NCI-H187 (cell line): ENCODE measurements around the gene ASPG.

Experiments used
- DNase-seq, 2 experiments: peaks; one replicate each; lab custom pipeline; 2025; lab: John Stamatoyannopoulos, UW

Gene ASPG

DNA sequence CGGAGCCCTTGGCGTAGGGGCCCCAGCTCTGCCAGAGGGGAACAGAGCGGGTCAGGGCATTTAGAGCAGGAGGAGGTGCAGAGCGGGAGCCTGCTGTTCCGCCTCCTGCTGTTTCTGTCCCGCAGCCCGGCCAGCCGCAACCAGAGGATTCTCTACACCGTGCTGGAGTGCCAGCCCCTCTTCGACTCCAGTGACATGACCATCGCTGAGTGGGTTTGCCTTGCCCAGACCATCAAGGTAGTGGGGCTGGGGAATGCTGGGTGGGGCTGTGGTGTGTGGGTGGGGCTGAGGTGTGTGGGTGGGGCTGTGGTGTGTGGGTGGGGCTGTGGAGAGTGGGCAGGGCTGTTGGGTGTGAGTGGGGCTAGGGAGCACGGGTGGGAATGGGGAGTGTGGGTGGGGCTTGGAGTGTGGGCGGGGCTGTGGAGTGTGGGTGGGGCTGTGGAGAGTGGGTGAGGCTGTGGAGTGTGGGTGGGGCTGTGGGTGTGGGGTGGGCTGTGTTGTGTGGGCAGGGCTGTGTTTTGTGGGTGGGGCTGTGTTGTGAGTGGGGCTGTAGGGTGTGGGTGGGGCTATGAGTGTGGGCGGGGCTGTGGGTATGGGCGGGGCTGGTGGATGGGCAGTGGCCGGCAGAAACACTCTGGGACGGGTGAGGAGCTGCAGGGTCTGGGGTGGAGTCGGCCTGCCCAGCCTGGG, 8.0 kb downstream of the ASPG start:
- no peak for DNase-seq

DNA sequence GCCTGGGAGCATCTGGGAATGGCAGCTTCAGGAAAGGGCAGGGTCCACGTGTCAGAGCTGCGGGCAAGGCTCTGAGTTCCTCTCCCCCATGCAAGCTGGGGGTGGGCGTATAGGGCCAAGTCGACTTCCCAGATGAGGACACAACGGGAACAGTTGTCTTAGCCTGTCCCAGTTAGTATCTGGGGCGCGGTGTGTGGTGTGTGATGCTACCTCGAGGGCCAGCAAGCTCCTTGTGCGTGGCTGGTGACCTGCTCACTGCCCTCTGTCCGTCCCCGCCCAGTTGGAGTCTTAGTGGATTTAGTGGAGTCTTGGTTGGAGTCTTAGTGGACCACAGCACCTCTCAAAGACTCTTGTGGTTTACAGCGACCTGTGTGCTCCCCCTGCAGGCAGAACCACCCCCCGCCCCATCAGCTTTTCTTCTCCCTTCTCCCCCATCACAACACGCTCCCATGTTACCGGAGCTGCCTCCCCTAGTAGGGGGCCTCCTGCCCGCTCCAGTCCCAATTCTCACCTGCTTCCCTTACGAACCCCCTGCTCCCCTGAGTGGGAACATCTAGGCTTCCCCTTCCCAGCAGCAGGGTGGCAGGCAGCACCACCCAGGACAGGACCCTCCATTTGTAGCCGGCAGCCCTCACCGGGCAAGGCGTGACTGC, 8.7 kb downstream of the ASPG start:
- no peak for DNase-seq

DNA sequence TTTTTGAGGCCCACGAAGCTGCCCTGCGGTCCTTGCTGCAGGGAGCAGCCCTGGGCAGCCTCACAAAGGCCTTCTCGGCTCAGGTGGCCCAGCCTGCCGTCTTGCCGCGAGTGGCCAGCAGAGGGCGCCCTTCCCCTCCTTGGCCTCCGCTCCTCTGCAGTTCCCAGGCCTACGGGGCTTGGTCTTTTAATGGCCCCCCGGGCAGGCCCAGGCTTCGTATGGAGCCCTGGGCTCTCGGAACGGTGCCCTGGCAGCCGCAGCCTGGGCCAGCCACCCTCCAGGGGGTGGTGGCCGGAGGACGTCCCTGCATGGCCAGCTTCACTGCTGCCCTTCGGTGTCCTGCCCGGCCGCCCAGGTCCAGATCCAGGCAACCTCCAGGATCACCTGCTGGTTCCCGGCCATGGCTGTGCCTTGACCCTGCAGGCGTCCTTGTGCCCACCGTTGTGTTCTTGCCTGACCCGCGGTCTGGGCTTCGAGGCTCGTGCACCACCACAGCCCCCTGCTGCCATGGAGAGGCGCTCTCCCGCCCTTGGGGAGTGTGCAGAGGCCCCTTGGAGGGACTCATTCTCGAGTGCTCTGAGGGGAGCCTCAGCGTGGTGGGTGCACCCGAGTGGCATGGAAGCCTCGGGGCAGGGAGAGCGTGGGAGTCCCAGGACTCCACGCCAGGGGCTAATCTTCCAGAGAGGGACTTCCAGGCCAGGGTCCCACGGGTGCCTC, 9.4 kb downstream of the ASPG start:
- peak; percentile 26 to 27 for DNase-seq

DNA sequence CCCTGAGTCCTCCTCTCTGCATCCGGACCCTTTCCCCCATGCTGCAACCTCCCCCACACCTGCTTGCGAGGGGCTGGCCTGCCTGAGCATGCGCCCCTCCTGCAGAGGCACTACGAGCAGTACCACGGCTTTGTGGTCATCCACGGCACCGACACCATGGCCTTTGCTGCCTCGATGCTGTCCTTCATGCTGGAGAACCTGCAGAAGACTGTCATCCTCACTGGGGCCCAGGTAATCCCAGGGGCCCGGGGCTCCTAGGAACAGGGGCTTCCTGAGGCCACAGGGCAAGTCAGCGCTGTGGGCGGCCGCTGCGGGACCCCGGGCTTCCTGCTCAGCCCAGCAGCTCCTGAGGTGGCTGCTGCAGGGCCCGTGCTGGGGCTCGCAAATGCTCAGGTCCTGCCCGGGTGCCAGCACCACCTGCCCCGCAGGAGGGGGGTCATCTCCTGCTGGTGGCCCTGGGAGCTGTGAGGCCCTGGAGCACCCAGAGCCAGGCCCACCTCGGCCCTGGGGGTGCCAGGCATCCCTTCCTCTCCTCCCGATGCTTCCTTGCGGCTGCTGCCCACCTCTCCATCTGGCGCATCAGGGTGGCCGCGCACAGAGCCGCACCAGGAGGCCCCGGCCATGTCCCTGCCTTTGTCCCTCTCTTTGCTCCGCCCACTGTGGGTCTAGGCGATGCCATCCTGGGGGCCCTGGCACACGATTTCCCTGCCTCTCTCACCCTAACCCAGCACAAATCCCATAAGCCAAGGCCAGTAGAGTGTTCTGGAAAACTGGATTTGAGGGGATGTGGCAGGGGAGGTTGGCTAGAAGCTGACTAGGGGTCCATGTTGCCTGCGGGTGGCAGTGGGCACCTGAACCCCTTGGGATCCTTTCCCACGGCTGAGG, 10.2 kb downstream of the ASPG start:
- DNase-seq = no peak

DNA sequence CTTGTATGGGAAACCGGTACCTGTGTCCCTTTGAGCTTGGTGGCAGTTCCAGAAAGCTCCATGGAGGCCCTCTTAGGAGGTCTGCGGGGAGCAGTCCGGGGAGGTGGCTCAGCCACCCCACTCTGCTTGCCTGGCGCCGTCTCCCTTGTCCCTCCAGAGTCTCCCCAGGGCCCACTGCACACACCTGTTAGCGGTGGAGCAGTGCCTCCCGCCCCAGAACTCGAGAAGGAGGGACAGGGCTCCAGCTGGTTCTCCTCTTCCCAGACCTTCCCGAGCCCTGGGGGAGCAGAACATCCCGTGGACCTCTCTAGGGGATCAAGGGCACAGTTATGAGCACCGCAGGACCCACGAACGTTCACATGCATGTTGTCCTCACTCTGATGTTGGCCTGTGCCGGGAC, 10.8 kb downstream of the ASPG start:
- DNase-seq = no peak

DNA sequence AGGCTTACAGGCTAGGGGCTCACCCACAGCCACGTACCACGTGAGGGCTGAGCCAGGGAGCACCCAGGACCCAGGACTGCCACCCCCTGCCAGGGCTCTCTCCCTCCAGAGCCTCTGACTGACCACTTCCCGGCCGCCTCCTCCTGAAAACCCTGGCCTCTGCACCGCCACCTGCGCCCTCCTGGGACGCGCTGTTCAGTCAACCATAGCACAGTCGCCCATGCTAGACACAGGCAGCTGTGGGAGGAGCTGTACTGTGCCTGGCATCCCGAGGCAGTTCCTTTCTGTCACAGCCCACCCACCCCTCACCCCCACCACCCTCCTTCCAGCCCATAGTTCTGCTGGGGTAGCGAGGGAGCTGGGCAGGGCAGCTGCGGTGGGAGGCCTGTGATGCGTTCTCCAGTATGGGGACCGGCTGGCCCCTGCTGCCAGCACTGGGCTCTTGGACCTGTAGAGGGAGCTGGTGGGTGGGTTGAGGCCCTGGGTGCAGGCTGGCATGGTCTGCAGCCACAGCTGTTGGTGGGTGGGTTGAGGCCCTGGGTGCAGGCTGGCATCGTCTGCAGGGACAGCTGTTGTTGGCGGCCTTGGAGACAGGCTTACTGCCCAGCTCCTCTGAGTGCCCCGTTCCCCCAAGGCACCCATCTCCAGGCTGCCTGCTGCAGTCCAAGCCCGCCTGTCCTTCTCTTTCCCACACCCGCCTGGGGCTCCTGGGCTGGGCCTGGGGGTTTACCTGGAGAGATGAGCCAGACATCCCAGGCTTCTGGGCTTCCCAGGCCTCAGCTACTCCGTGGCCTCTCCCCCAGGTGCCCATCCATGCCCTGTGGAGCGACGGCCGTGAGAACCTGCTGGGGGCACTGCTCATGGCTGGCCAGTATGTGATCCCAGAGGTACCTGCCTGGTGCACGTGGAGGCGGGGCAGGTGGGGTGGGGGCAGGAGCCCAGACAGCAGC, 11.5 kb downstream of the ASPG start:
- DNase-seq = no peak

DNA sequence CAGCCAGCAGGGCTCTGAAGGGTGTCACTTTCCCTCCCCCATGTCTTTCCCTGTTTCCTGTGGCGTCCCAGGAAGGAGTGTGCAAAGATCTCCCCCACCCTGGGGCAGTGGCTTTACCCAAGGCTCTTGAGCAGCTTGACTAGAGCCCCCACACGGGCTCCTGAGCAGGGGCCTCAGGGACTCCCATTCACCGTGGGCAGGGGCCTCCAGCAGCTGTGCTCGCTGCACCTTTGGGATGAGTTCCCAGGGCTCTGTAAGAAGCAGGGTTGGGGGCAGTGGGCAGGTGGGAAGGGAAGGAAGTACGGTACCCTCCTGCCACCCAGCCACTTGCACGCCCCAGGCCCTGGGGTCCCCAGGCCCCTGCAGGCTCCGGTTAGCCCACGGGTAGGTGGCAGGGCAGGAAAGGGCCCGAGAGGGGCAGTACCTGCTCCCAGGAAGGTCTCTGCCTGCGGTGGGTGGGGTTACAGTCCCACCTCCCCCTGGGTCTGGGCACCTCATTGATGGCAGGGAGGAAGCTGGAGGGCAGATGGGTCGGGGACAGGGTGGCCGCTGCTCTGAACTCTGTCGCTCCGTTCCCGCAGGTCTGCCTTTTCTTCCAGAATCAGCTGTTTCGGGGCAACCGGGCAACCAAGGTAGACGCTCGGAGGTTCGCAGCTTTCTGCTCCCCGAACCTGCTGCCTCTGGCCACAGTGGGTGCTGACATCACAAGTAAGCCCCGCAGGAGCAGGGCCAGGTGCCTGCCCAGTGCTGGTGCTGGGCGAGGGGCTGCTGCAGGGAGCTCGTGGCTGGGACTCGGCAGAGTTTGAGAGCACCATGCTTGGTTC, 13.0 kb downstream of the ASPG start:
- DNase-seq = no peak

DNA sequence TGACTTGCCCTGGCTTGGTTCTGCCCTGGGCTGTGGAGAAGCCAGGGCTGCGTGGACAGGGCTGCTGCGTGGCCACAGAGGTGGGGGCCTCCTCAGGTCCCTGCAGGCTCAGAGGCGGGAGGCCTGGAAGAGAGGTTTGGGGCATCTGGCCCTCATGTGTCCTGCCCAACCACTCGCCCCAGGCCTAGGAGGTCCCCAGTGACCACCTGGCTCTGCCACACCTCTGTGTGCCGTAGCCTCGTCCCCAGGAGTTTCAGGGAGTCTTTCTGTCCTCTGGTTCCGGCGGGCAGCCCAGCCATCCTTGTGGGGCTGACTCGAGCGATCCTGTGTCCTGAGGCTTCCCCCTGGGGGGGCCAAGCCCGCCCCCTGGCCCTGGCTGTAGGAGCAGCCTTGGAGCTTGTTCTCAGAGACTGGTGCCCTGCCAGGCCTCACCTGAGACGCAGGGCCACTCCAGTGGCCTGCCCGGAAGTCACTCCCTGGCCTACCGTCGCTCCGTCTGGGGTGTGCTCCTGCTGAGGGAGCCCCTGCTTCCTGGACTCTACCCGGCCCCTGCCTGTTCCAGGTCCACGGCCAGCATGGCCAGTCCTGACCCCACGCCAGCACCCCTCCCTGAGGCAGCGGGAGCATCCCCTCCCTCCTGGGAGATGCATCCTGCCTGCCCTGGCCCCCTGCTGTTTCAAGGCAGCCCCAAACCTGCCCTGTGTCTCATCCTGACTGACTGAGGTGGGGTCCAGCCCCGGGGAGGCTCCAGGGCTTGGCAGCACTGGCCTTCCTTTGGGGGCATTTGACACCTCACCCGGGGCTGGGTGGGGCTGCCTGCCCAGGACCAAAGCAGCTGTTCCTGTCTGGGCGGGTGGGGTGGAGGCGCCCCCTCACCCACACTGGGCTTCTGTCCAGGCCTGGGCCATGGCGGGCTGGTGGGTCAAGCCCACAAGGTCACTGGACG, 13.9 kb downstream of the ASPG start:
- DNase-seq = no peak

DNA sequence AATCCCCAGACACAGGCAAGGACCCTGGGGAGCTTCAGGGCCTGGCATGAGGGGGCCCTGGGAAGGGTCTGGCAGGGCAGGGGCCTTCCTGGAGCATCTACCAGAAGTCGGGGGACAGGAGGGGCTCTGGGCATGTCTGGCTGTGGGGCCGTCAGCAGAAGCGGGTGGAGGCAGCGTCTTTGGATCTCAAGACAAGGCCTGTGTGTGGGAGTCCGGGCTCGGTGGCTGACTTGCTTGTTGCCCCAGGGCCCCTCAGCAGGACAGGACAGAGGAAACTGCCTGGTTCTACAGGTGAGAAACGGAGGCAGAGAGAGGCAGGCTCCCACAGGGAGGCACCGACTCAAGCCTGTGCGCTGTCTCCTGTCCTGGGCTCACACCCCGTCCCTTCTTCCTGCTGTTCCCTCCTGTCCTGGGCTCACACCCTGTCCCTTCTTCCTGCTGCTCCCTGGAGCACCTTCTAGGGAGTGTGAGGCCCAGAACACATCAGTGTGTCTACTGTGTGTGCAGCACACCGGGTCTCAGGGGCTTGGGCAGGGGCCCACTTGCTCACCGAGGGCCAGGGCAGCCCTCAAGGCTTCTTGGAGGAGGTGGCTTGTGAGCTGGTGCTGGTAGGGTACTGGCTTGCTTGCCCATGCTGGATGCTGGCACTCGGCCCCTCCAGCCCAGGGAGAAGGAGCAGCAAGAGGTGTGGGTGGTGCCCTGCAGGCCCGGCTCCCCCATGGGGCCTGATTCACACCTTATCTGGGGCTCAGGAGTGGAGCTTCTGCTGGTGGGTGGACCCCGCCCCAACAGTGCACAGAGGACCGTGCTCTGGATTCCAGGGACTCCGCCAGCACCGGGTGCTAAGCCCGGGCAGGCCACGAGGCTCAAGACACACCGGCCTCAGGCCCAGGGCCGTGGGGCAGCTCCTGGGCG, 14.9 kb downstream of the ASPG start:
- DNase-seq = no peak

DNA sequence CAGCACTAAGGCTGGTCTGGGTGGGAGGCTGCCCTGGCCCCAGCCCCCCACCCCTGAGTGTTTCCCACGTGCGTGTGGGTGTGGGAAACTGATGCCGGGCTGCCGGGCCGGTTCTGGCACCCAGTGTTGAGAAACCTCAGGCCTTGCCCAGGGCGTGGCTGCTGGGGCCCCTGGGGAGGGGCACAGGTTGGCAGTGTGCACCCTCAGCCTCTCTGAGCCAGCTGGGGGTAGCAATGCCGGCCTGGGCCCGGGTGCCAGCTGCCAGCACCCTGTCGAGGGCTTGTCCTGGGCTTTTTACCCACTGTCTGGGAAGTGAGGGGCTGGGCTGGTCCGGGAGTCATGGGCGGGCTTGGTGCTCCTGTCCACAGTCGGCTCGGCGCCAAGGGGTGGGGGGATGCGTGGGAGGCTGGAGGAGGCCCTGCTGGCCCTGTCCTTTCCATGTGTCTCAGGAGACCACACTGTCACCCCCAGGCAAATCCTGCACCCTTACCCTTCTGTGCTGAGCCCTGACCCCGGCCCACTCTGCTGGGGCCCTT, 15.7 kb downstream of the ASPG start:
- DNase-seq = no peak

DNA sequence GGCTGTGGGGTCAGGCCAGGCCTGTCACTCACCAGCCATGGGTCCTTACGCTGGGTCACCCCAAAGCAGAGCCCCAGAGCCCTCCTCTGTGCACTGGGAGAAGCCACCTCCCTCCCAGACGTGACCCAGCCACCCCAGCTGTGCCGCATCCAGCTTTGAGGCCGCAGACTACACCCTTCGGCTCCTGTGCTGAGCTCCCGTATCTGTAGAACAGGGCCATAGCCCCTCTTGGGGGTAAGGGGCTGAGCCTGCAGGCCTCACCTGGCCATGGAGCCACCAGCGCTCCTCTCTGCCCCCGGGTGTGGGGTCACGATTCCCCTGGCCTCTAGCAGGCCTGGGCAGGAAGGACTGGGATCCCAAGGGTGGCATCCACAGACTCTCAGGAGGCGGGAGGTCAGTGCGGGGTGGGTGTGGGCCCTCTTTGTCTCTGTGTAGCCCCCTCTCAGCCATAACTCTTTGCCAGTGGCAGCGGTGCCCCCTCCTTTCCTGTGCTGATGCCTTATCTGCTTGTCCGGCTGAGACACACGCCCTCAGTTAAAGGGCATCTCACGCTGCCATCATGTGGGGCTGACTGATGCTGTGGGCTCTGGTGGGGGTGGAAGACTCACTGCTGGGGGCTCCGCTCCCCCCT, 16.3 kb downstream of the ASPG start:
- DNase-seq = no peak

DNA sequence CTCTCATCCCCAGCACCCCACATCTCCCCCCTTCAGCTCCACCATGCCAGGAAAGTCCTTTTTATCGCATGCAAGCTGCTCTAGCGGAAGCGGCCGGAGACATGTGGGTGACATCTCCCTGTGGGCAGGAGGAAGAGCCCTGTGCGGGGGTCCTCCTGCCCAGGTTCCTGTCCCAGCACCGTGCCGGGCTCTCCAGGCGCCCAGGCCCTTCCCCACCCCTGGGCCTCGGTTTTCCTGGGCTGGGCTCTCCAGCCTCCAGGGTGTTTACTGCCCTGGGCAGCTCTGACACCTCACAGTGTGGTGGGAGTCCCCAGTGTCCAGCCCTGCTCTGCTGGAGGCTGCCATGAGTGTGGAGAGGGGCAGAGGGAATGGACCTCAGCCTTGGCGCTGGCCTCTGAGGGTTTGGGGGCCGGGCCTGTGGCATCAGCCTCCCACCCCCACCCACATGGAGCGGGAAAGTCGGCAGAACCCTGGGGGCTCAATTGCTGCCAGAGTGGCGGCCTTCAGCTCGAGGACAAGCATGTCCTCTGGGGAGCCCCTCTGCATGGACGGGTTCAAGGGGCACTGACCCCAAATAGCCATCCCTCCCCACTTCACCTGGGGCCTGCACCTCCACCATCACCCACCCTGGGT, 16.9 kb downstream of the ASPG start:
- no peak for DNase-seq

DNA sequence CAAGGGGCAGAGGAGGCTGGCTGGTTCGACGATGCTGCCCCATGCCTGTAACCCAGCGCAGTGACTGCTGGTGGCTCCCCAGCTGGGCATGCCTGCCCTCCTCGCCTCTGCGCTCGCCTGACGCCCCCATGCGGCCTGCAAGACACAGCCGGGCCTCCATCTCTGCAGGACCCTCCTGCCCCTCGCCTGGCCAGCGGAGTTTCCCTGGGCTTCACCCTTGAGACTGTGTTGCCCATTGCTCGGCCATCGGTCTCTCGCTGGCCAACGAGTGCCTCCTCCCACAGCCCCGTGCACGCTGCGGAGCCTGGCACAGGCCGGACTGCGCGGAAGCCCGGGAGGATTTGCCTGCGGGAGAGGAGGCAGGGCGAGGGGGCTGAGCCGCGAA, 17.6 kb downstream of the ASPG start:
- DNase-seq = no peak

DNA sequence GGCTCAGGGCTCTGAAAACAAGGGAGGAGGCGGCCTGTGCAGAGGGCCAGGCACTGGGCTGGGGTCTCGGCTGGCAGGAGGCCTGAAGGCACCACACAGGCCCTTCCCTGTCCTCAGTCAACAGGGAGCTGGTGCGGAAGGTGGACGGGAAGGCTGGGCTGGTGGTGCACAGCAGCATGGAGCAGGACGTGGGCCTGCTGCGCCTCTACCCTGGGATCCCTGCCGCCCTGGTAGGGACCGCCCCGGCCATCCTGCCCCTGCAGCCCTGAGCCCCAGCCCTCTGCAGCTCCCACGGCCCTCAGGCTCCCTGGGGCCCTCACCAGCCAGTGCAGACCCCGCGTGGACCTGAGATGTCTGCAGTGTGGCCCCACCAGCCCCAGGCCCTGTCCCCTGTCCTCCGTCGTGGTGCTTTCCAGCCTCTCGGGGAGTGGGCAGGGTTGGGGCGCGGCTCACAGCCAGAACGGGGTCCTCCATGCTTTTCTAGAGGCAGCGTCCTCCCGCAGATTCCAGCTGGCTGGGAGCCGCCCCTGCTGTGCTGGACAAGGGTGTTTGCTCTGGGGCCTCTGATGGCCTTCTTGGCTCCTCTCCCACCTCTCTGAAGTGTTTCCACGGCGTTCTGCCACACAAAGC, 18.1 kb downstream of the ASPG start:
- DNase-seq = no peak

DNA sequence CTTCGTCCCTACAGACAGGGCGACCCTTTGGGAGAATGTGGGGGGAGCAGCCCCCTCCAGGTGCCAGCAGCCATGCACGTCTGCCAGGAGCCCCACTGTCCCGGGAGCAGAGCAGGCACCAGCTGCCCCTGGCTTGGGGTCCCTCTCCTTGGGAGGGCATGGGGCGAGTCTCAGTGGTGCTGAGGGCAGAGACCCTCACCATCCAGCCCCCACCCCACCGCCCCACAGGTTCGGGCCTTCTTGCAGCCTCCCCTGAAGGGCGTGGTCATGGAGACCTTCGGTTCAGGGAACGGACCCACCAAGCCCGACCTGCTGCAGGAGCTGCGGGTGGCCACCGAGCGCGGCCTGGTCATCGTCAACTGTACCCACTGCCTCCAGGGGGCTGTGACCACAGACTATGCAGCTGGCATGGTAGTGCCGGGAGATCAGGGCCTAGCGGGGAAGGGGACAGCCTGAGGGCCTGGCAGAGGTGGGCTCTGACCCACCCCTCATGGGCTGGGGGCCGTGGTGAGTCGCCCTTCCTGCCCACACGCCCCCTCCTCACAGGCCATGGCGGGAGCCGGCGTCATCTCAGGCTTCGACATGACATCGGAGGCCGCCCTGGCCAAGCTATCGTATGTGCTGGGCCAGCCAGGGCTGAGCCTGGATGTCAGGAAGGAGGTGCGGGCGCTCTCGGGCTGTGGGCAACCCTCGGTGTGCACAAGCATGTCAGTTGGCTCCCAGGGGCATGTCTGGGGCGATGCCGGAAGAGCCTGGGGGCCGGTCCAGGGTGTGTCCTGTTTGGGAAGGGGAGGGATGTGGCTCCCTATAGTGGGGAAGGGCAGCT, 18.8 kb downstream of the ASPG start:
- no peak for DNase-seq
